GM23338 (cell line): ENCODE measurements around the gene AS3MT. TPM values are rescaled to one million over a fixed set of nuclear protein-coding genes. Genes with fewer than 3 reads are reported as not detected.

Experiments
- ATAC-seq: fragments of 200-7000 bp; cut with Tn5 transposase; 3 replicates; pipeline ENCODE4 v1.9.1; 2020
- DNase-seq: peaks from one replicate; pipeline ENCODE4 v3.0.0-alpha.2; 2015; ENCODE audit warnings: low spot score
- H2AFZ ChIP-seq: fragments of 200-600 bp; sonication (generic); 2 replicates; pipeline ENCODE4 v1.8.0; 2016; ENCODE audit warnings: antibody characterized with exemption, mild to moderate bottlenecking, moderate library complexity
- H3F3A ChIP-seq: fragments of 200-600 bp; sonication (generic); replicated peaks from 2 replicates; pipeline ENCODE4 v1.8.0; 2017; ENCODE audit warnings: antibody characterized with exemption, mixed run types, low read depth
- H3K27ac ChIP-seq: fragments of 200-600 bp; sonication (generic); 2 replicates; pipeline ENCODE4 v1.6.1; 2016; ENCODE audit warnings: low read depth
- H3K27me3 ChIP-seq: fragments of 200-600 bp; sonication (generic); 2 replicates; pipeline ENCODE4 v1.8.0; 2016; ENCODE audit warnings: mild to moderate bottlenecking, mixed run types, moderate library complexity; ENCODE audit not compliant: insufficient read depth
- H3K36me3 ChIP-seq: fragments of 200-600 bp; sonication (generic); 2 replicates; pipeline ENCODE4 v1.8.0; 2016; ENCODE audit warnings: mild to moderate bottlenecking; ENCODE audit not compliant: insufficient read depth
- H3K4me1 ChIP-seq: fragments of 200-600 bp; sonication (generic); 2 replicates; pipeline ENCODE4 v1.8.0; 2016; ENCODE audit warnings: mild to moderate bottlenecking, moderate library complexity; ENCODE audit not compliant: insufficient read depth
- H3K4me2 ChIP-seq: fragments of 200-600 bp; sonication (generic); 2 replicates; pipeline ENCODE4 v1.7.1; 2017; ENCODE audit warnings: mixed run types
- H3K4me3 ChIP-seq: fragments of 200-600 bp; sonication (generic); 2 replicates; pipeline ENCODE4 v1.6.1; 2016; ENCODE audit warnings: mixed run types
- H3K79me2 ChIP-seq: fragments of 200-600 bp; sonication (generic); replicated peaks from 2 replicates; pipeline ENCODE4 v1.8.0; 2017; ENCODE audit warnings: mild to moderate bottlenecking; ENCODE audit not compliant: insufficient read depth
- H3K9me2 ChIP-seq: fragments of 200-600 bp; sonication (generic); 2 replicates; pipeline ENCODE4 v1.8.0; 2017; ENCODE audit not compliant: insufficient read depth
- H4K20me1 ChIP-seq: fragments of 200-600 bp; sonication (generic); replicated peaks from 2 replicates; pipeline ENCODE4 v1.8.0; 2017; ENCODE audit warnings: mild to moderate bottlenecking; ENCODE audit not compliant: insufficient read depth
- H3K27ac Mint-ChIP-seq: 2 replicates; pipeline ENCODE4 v1.8.0; 2020; ENCODE audit warnings: inconsistent platforms, mild to moderate bottlenecking, moderate library complexity, mixed read lengths
- H3K27me3 Mint-ChIP-seq: 3 replicates; pipeline ENCODE4 v1.8.0; 2022; ENCODE audit warnings: low read depth, mild to moderate bottlenecking, moderate library complexity, mixed read lengths, inconsistent platforms; ENCODE audit not compliant: insufficient read depth, poor library complexity
- H3K36me3 Mint-ChIP-seq: 3 replicates; pipeline ENCODE4 v1.8.0; 2021; ENCODE audit warnings: low read depth, mild to moderate bottlenecking, inconsistent platforms, moderate library complexity, mixed read lengths
- H3K4me1 Mint-ChIP-seq: 3 replicates; pipeline ENCODE4 v1.8.0; 2020; ENCODE audit warnings: mild to moderate bottlenecking, inconsistent platforms, mixed read lengths
- H3K4me3 Mint-ChIP-seq: 3 replicates; pipeline ENCODE4 v1.8.0; 2021; ENCODE audit warnings: moderate library complexity, mild to moderate bottlenecking, inconsistent platforms, mixed read lengths
- H3K9me3 Mint-ChIP-seq: 3 replicates; pipeline ENCODE4 v1.8.0; 2020; ENCODE audit warnings: moderate library complexity, mild to moderate bottlenecking, inconsistent platforms, mixed read lengths
- CREB1 ChIP-seq: fragments of 250-450 bp; sonication (Bioruptor Pico); IDR thresholded peaks from 2 replicates; pipeline ENCODE4 v1.5.0; 2020; ENCODE audit warnings: low read depth, mild to moderate bottlenecking, moderate library complexity
- EZH2 ChIP-seq: fragments of 200-600 bp; sonication (generic); IDR thresholded peaks from one replicate; pipeline ENCODE4 v1.8.0; 2017; ENCODE audit warnings: antibody characterized with exemption, mild to moderate bottlenecking, low read depth; ENCODE audit not compliant: unreplicated experiment
- EZH2phosphoT487 ChIP-seq: fragments of 200-600 bp; sonication (generic); IDR thresholded peaks from one replicate; pipeline ENCODE4 v1.8.1; 2018; ENCODE audit warnings: antibody characterized with exemption; ENCODE audit not compliant: unreplicated experiment
- JUNB ChIP-seq: IDR thresholded peaks from one replicate; pipeline ENCODE4 v1.6.1; 2016; ENCODE audit warnings: antibody characterized with exemption; ENCODE audit not compliant: unreplicated experiment
- NANOG ChIP-seq: IDR thresholded peaks from 2 replicates; pipeline ENCODE4 v1.6.1; 2016; ENCODE audit warnings: antibody characterized with exemption, borderline replicate concordance
- POLR2AphosphoS5 ChIP-seq: IDR thresholded peaks from 2 replicates; pipeline ENCODE4 v1.6.1; 2016; ENCODE audit warnings: antibody characterized with exemption, low read depth
- STAT1 ChIP-seq: IDR thresholded peaks from one replicate; pipeline ENCODE4 v1.6.1; 2016; ENCODE audit warnings: antibody characterized with exemption; ENCODE audit not compliant: unreplicated experiment
- ZNF114 ChIP-seq: fragments of 250-450 bp; sonication (Bioruptor Pico); IDR thresholded peaks from 2 replicates; pipeline ENCODE4 v1.5.0; 2020; ENCODE audit warnings: mild to moderate bottlenecking, moderate library complexity
- ZNF331 ChIP-seq: fragments of 250-450 bp; sonication (Bioruptor Pico); IDR thresholded peaks from 2 replicates; pipeline ENCODE4 v1.5.0; 2020; ENCODE audit warnings: low read depth, mild to moderate bottlenecking, moderate library complexity
- polyA plus RNA-seq: library from polyadenylated mRNA; unstranded; fragments of >200 nt; fragmentation: Nextera tagmentation; extraction: Ambion mirVana; gene quantifications from 2 replicates; pipeline ENCODE4 v1.2.1, GENCODE V29; 2016
- total RNA-seq: library from RNA; depleted of rRNA; stranded (reverse); fragments of >200 nt; shearing (Covaris generic); gene quantifications from 2 replicates; pipeline ENCODE4 v1.2.3, GENCODE V29; 2014
- TF ChIP-seq, protein P1 (sequence below): IDR thresholded peaks from 2 replicates; pipeline ENCODE4 v1.6.1; 2016; ENCODE audit warnings: antibody characterized with exemption
- TF ChIP-seq, protein P2 (sequence below), 2 experiments: fragments of 200-600 bp in 1 of 2; sonication (generic) in 1 of 2; conservative IDR thresholded peaks; 2 replicates each; pipeline versions ENCODE4 v1.5.1 to v1.6.1; 2016 to 2017; ENCODE audit warnings: antibody characterized with exemption in 2 of 2, low read depth in 2 of 2, mild to moderate bottlenecking in 2 of 2, moderate library complexity in 1 of 2
- TF ChIP-seq, protein P3 (sequence below): IDR thresholded peaks from one replicate; pipeline ENCODE4 v1.6.1; 2018; ENCODE audit warnings: antibody characterized with exemption; ENCODE audit not compliant: unreplicated experiment

Gene AS3MT
- total and polyA plus RNA-seq, 2 experiments from 2014 or later = 6.3 to 8.8 TPM

DNA sequence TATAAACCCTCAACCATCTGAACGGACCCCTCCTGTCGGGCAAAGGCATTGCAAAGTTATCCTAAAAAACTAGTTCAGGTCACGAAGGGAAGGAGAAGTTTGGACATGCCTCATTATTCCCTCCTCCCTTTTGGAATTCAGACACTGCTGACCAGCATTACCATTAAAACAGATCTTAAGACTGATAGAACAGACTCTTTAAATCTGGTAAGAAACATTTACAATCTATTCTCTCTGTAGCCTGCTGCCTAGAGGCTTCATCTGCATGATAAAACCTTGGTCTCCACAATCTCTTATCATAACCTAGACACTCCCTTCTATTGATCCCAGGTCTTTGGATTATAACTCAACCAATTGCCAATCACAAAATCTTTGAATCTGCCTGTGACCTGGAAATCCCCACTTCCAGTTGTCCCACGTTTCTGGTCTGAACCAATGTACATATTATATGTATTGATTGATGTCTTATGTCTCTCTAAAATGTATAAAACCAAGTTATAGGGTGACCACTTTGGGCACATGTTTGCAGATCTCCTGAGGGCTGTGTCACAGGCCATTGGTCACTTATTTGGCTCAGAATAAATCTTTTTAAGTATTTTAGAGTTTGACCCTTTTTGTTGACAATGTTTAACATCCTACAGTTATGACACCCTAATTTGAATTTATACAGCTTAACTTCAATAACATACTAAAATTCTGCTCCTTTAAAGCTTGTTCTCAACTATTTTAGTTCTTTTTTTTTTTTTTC, 25.4 kb downstream of the AS3MT start:
- Histone ChIP-seq H3K4me3 (no peak overlapping the region), H3K4me2 (0 out of 2 replicates have a peak overlapping the region, but pooled peaks have one; percentile 14), H3K4me1 (no peaks in the 10 kb centered on the region), H2AFZ (no peak overlapping the region), H3K27ac (no peak overlapping the region), H3K9me2 (0 out of 2 replicates have a peak, but pooled peaks cover 4% of the 10 kb centered on the region), H3F3A (no peaks in the 10 kb centered on the region; the same call in 1 of the 2 replicates), H4K20me1 (no peaks in the 10 kb centered on the region), H3K36me3 (no peaks in the 10 kb centered on the region), H3K79me2 (no peaks in the 10 kb centered on the region), H3K27me3 (no peaks in the 10 kb centered on the region)
- Mint-ChIP-seq H3K36me3 (peaks cover 16% of the 10 kb centered on the region), H3K27ac (no peak overlapping the region; the same call in 1 of the 2 replicates), H3K9me3 (peaks cover 5% of the 10 kb centered on the region; the same call in 2 of the 3 replicates), H3K4me3 (no peak overlapping the region), H3K4me1 (peaks cover 6% of the 10 kb centered on the region), H3K27me3 (peaks cover 7% of the 10 kb centered on the region)
- DNase-seq (no peak), ATAC-seq (no peak)
- TF ChIP-seq CREB1 (CRISPR knock-in tag) = no peak
- no peak for TF ChIP-seq ZNF331 (CRISPR knock-in tag)
- no peak for TF ChIP-seq STAT1
- no peak for TF ChIP-seq EZH2phosphoT487
- no peak for TF ChIP-seq NANOG
- TF ChIP-seq, protein P1, sequence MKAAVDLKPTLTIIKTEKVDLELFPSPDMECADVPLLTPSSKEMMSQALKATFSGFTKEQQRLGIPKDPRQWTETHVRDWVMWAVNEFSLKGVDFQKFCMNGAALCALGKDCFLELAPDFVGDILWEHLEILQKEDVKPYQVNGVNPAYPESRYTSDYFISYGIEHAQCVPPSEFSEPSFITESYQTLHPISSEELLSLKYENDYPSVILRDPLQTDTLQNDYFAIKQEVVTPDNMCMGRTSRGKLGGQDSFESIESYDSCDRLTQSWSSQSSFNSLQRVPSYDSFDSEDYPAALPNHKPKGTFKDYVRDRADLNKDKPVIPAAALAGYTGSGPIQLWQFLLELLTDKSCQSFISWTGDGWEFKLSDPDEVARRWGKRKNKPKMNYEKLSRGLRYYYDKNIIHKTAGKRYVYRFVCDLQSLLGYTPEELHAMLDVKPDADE = no peak
- TF ChIP-seq ZNF114 (CRISPR knock-in tag) = no peak
- no peak for TF ChIP-seq JUNB
- TF ChIP-seq, protein P2, sequence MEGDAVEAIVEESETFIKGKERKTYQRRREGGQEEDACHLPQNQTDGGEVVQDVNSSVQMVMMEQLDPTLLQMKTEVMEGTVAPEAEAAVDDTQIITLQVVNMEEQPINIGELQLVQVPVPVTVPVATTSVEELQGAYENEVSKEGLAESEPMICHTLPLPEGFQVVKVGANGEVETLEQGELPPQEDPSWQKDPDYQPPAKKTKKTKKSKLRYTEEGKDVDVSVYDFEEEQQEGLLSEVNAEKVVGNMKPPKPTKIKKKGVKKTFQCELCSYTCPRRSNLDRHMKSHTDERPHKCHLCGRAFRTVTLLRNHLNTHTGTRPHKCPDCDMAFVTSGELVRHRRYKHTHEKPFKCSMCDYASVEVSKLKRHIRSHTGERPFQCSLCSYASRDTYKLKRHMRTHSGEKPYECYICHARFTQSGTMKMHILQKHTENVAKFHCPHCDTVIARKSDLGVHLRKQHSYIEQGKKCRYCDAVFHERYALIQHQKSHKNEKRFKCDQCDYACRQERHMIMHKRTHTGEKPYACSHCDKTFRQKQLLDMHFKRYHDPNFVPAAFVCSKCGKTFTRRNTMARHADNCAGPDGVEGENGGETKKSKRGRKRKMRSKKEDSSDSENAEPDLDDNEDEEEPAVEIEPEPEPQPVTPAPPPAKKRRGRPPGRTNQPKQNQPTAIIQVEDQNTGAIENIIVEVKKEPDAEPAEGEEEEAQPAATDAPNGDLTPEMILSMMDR (conservative IDR thresholded peaks at IDR 0.05; ENCODE audit: low read depth in 2 of 2) = no peak
- no peak for TF ChIP-seq POLR2AphosphoS5
- TF ChIP-seq, protein P3, sequence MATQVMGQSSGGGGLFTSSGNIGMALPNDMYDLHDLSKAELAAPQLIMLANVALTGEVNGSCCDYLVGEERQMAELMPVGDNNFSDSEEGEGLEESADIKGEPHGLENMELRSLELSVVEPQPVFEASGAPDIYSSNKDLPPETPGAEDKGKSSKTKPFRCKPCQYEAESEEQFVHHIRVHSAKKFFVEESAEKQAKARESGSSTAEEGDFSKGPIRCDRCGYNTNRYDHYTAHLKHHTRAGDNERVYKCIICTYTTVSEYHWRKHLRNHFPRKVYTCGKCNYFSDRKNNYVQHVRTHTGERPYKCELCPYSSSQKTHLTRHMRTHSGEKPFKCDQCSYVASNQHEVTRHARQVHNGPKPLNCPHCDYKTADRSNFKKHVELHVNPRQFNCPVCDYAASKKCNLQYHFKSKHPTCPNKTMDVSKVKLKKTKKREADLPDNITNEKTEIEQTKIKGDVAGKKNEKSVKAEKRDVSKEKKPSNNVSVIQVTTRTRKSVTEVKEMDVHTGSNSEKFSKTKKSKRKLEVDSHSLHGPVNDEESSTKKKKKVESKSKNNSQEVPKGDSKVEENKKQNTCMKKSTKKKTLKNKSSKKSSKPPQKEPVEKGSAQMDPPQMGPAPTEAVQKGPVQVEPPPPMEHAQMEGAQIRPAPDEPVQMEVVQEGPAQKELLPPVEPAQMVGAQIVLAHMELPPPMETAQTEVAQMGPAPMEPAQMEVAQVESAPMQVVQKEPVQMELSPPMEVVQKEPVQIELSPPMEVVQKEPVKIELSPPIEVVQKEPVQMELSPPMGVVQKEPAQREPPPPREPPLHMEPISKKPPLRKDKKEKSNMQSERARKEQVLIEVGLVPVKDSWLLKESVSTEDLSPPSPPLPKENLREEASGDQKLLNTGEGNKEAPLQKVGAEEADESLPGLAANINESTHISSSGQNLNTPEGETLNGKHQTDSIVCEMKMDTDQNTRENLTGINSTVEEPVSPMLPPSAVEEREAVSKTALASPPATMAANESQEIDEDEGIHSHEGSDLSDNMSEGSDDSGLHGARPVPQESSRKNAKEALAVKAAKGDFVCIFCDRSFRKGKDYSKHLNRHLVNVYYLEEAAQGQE = no peak
- TF ChIP-seq EZH2 = no peak
